H1 (cell line): ENCODE results near the gene GSE1. TPM values are rescaled to one million over a fixed set of nuclear protein-coding genes. Genes with fewer than 3 reads are reported as not detected.

ENCODE experiments used
- ASH2L ChIP-seq: fragments of 200-600, 300-600 bp; sonication (generic); IDR thresholded peaks from one replicate; pipeline ENCODE4 v1.7.1; 2017; ENCODE audit warnings: low read length
- ATF3 ChIP-seq: IDR thresholded peaks from 2 replicates; pipeline ENCODE4 v1.6.1; 2011; ENCODE audit warnings: low read depth, mild to moderate bottlenecking, low read length; ENCODE audit not compliant: insufficient read depth
- CBX5 ChIP-seq: fragments of 300-800, 300-1000 bp; sonication (generic); IDR thresholded peaks from 2 replicates; pipeline ENCODE4 v1.7.1; 2016; ENCODE audit warnings: antibody characterized with exemption, low read length, low read depth
- CBX8 ChIP-seq: fragments of 300-800, 300-1000 bp; sonication (generic); IDR thresholded peaks from 2 replicates; pipeline ENCODE4 v1.7.1; 2016; ENCODE audit warnings: low read depth, low read length, borderline replicate concordance
- CEBPB ChIP-seq: IDR thresholded peaks from 2 replicates; pipeline ENCODE4 v1.6.1; 2012; ENCODE audit warnings: low read depth, low read length
- CHD1 ChIP-seq: IDR thresholded peaks from 2 replicates; pipeline ENCODE4 v1.6.1; 2012; ENCODE audit warnings: low read depth, low read length, improper control_type of control experiment
- CHD2 ChIP-seq: IDR thresholded peaks from 2 replicates; pipeline ENCODE4 v1.6.1; 2012; ENCODE audit warnings: low read length, improper control_type of control experiment
- CREB1 ChIP-seq: IDR thresholded peaks from 2 replicates; pipeline ENCODE4 v1.6.1; 2012; ENCODE audit warnings: inconsistent platforms
- CTCF ChIP-seq, 3 experiments: IDR thresholded peaks; 1 replicate in 2 of 3; 2 replicates in 1 of 3; pipeline versions ENCODE4 v1.5.1 to v1.6.1; 2011; ENCODE audit warnings: low read length in 3 of 3, mild to moderate bottlenecking in 3 of 3, inconsistent platforms in 2 of 3, low read depth in 1 of 3, moderate library complexity in 1 of 3; ENCODE audit not compliant: insufficient read depth in 1 of 3; ENCODE audit errors: control extremely low read depth in 1 of 3
- EGR1 ChIP-seq: IDR thresholded peaks from 2 replicates; pipeline ENCODE4 v1.6.1; 2011; ENCODE audit warnings: low read depth, low read length, borderline replicate concordance
- FOSL1 ChIP-seq: IDR thresholded peaks from 2 replicates; pipeline ENCODE4 v1.6.1; 2011; ENCODE audit warnings: mild to moderate bottlenecking, low read depth, low read length, moderate library complexity; ENCODE audit not compliant: insufficient read depth
- NANOG ChIP-seq: IDR thresholded peaks from 2 replicates; pipeline ENCODE4 v1.6.1; 2011; ENCODE audit warnings: low read length, low read depth, mild to moderate bottlenecking, inconsistent platforms; ENCODE audit not compliant: insufficient read depth, poor library complexity, severe bottlenecking
- PHF8 ChIP-seq: fragments of 200-600 bp; sonication (generic); conservative IDR thresholded peaks from 2 replicates; pipeline ENCODE4 v1.7.1; 2012; ENCODE audit warnings: low read depth, mild to moderate bottlenecking, inconsistent platforms, low read length, moderate library complexity
- POLR2AphosphoS5 ChIP-seq: IDR thresholded peaks from 2 replicates; pipeline ENCODE4 v1.6.1; 2011; ENCODE audit warnings: low read depth, low read length
- POU5F1 ChIP-seq: IDR thresholded peaks from 2 replicates; pipeline ENCODE4 v1.6.1; 2011; ENCODE audit warnings: low read depth, mild to moderate bottlenecking, low read length, moderate library complexity
- RNF2 ChIP-seq: fragments of 200-900, 300-1000 bp; sonication (generic); IDR thresholded peaks from 2 replicates; pipeline ENCODE4 v1.7.1; 2016; ENCODE audit warnings: borderline replicate concordance, low read depth, mild to moderate bottlenecking, antibody characterized with exemption, low read length; ENCODE audit not compliant: poor library complexity, severe bottlenecking; ENCODE audit errors: missing control alignments
- SAP30 ChIP-seq: fragments of 300-600 bp; sonication (generic); IDR thresholded peaks from 2 replicates; pipeline ENCODE4 v1.7.1; 2012; ENCODE audit warnings: low read length, moderate library complexity, mild to moderate bottlenecking, inconsistent platforms; ENCODE audit not compliant: insufficient read depth, insufficient replicate concordance
- TCF12 ChIP-seq: IDR thresholded peaks from 2 replicates; pipeline ENCODE4 v1.6.1; 2011; ENCODE audit warnings: low read depth, mild to moderate bottlenecking, low read length
- USF2 ChIP-seq: IDR thresholded peaks from 2 replicates; pipeline ENCODE4 v1.6.1; 2011; ENCODE audit warnings: low read length, improper control_type of control experiment
- ZNF274 ChIP-seq: IDR thresholded peaks from 2 replicates; pipeline ENCODE4 v1.7.0; 2012; ENCODE audit warnings: low read length, borderline replicate concordance; ENCODE audit errors: extremely low read depth
- polyA plus RNA-seq, 7 experiments: library from polyadenylated mRNA; depleted of rRNA in 3 of 7; stranded (reverse) in 5 of 7; unstranded in 2 of 7; fragments of >200 nt in 5 of 7; fragments of 200-250 nt in 2 of 7; gene quantifications; 1 replicate in 5 of 7; 2 replicates in 1 of 7; 4 replicates in 1 of 7; pipeline versions ENCODE4 v1.2.1 to v1.2.3, GENCODE V29; 2011 to 2013; ENCODE audit warnings: missing spikeins in 2 of 7, mixed read lengths in 2 of 7
- total RNA-seq: library from RNA; stranded (reverse); fragmentation: NEBNext Ultra II Directional; extraction: Animal tissue kit (Norgen Biotek cat#: 25700); gene quantifications from 2 replicates; pipeline ENCODE4 v1.2.1, GENCODE V29; 2021

The GSE1 gene
- total and polyA plus RNA-seq, 2 of the 8 experiments (the other 6 are each of a cell fraction or from before 2014, with no cell fraction given) = 26.0 to 65.6 TPM

GRCh38 chr16:85610446-85611193, 2.5 kb upstream of the GSE1 start (continued):
- no peak for TF ChIP-seq FOSL1
- TF ChIP-seq NANOG = no peak
- TF ChIP-seq POU5F1 = no peak
- peak; percentile 68; the same call in 1 of the 2 replicates for TF ChIP-seq CEBPB
- TF ChIP-seq ZNF274 = no peak
- TF ChIP-seq ASH2L = peak; percentile 75
- TF ChIP-seq PHF8 = no peak
- TF ChIP-seq CTCF (IDR thresholded peaks at IDR 0.05; ENCODE audit: control extremely low read depth in 1 of 3, insufficient read depth in 1 of 3, low read depth in 1 of 3, low read length in 3 of 3) = peak in 2 of 3 experiments; percentile 90 to 99; a peak in 3 of 4 replicates
- TF ChIP-seq ATF3 = no peak
- TF ChIP-seq TCF12 = peak; percentile 100
- TF ChIP-seq CREB1 = peak; percentile 45
- TF ChIP-seq CHD1 = no peak
- peak; percentile 36; the same call in 1 of the 2 replicates for TF ChIP-seq EGR1
- peak; percentile 57; the same call in 1 of the 2 replicates for TF ChIP-seq POLR2AphosphoS5
- TF ChIP-seq CBX8 = no peak
- no peak for TF ChIP-seq CHD2
- no peak for TF ChIP-seq CBX5
- no peak for TF ChIP-seq SAP30
- no peak for TF ChIP-seq RNF2
- no peak for TF ChIP-seq USF2
